Stomach (tissue), 9 donors: Measurements from ENCODE around the gene CEP55. TPM values are rescaled to one million over a fixed set of nuclear protein-coding genes. Genes with fewer than 3 reads are reported as not detected.
"Not testable (repeated sequence)": the region's sequence is repeated elsewhere in the genome, so short reads cannot be mapped to it uniquely, and the experiment has no call there.

Source experiments
- DNase-seq, 2 donors: peaks; one replicate each; pipeline versions ENCODE4 v3.0.0 to v3.0.0-alpha.2; 2013 to 2019
- H3K27ac ChIP-seq, 5 donors: fragments of 200-600 bp in 4 of 5; sonication (generic) in 4 of 5; one replicate each; pipeline ENCODE4 v1.5.1; 2013 to 2019; ENCODE audit warnings: mild to moderate bottlenecking in 1 of 5, moderate library complexity in 1 of 5
- H3K27me3 ChIP-seq, 3 donors: fragments of 200-600 bp; sonication (generic); one replicate each; pipeline ENCODE4 v1.5.1; 2017 to 2019; ENCODE audit warnings: mixed run types in 1 of 3
- H3K36me3 ChIP-seq, 4 donors: fragments of 200-600 bp; sonication (generic); 1 replicate in 3 of 4; 2 replicates in 1 of 4; pipeline ENCODE4 v1.5.1; 2016 to 2019
- H3K4me1 ChIP-seq, 4 donors: fragments of 200-600 bp; sonication (generic); one replicate each; pipeline ENCODE4 v1.5.1; 2016 to 2019
- H3K4me3 ChIP-seq, 4 donors: fragments of 200-600 bp; sonication (generic) in 3 of 4; one replicate each; pipeline ENCODE4 v1.5.1; 2016 to 2019; ENCODE audit warnings: mild to moderate bottlenecking in 1 of 4
- H3K9me3 ChIP-seq, 4 donors: fragments of 200-600 bp; sonication (generic); one replicate each; pipeline ENCODE4 v1.5.1; 2016 to 2019
- CTCF ChIP-seq, 7 experiments: fragments of 450-650 bp in 4 of 7; fragments of 200-600 bp in 3 of 7; sonication (generic) in 3 of 7; IDR thresholded peaks; one replicate each; pipeline ENCODE4 v1.5.1; 2016 to 2019; ENCODE audit warnings: antibody characterized with exemption in 7 of 7, control low read depth in 2 of 7, mild to moderate bottlenecking in 1 of 7
- EP300 ChIP-seq: sonication (generic); formaldehyde crosslinking; IDR thresholded peaks from one replicate; pipeline ENCODE4 v1.6.1; 2017; ENCODE audit warnings: antibody characterized with exemption
- POLR2A ChIP-seq, 4 donors: fragments of 450-650 bp; IDR thresholded peaks; one replicate each; pipeline ENCODE4 v1.6.1; 2016; ENCODE audit warnings: antibody characterized with exemption in 4 of 4, control low read depth in 2 of 4, mild to moderate bottlenecking in 1 of 4, moderate library complexity in 1 of 4
- POLR2AphosphoS5 ChIP-seq, 3 donors: sonication (generic); formaldehyde crosslinking; IDR thresholded peaks; one replicate each; pipeline ENCODE4 v1.6.1; 2016; ENCODE audit warnings: antibody characterized with exemption in 3 of 3
- WGBS, 5 donors: extraction: QIAGEN DNeasy Blood & Tissue Kit in 3 of 5; methylation state at CpG; one replicate each; pipeline versions ENCODE4 v1.1.5 to v1.1.7; 2013 to 2018; 5-methylcytosine and 5-hydroxymethylcytosine counted together
- intact Hi-C: fragments of 100-400 bp; cut with DNase I; formaldehyde crosslinking; loops from one replicate; pipeline ENCODE4 v1.15.1; 2023; ENCODE audit warnings: low total_unique reads
- polyA plus RNA-seq, 3 donors: library from polyadenylated mRNA; stranded (reverse); fragments of 200-250 nt; gene quantifications; one replicate each; pipeline ENCODE4 v1.2.3, GENCODE V29; 2013
- total RNA-seq, 5 donors: library from RNA; depleted of rRNA; stranded (reverse); fragments of >200 nt; gene quantifications; one replicate each; pipeline versions ENCODE4 v1.1.0 to v1.2.3, GENCODE V29; 2014 to 2016
- donor health status: healthy with polysubstance abuse.
- donor health status: Bipolar disorder and iron deficiency.
- donor health status: healthy.

Gene CEP55
- total and polyA plus RNA-seq, 8 donors: 0.58 to 7.2 (median 3.1) TPM; not detected in 1

GRCh38 chr10:93463723-93464476, 32.5 kb upstream of the CEP55 start:
- Histone ChIP-seq H3K4me3 (no peak overlapping the region), H3K27me3 (no peaks in the 10 kb centered on the region), H3K9me3 (no peaks in the 10 kb centered on the region), H3K36me3 (no peaks in the 10 kb centered on the region), H3K4me1 (peaks cover 48 to 84% (median 78%) of the 10 kb centered on the region in 4 donors), H3K27ac (peak overlapping the region; percentile 3 to 94 (median 94))
- intact Hi-C loops: no loop called here
- DNase-seq: peak in 1 of 2 donors; percentile 67
- WGBS, 5 donors: 49 to 57% (median 56%) methylated on average over 6 of the region's 6 CpGs
- TF ChIP-seq POLR2AphosphoS5 (IDR thresholded peaks at IDR 0.05): peak in 1 of 3 donors; percentile 4
- no peak for TF ChIP-seq POLR2A (IDR thresholded peaks at IDR 0.05)

DNA sequence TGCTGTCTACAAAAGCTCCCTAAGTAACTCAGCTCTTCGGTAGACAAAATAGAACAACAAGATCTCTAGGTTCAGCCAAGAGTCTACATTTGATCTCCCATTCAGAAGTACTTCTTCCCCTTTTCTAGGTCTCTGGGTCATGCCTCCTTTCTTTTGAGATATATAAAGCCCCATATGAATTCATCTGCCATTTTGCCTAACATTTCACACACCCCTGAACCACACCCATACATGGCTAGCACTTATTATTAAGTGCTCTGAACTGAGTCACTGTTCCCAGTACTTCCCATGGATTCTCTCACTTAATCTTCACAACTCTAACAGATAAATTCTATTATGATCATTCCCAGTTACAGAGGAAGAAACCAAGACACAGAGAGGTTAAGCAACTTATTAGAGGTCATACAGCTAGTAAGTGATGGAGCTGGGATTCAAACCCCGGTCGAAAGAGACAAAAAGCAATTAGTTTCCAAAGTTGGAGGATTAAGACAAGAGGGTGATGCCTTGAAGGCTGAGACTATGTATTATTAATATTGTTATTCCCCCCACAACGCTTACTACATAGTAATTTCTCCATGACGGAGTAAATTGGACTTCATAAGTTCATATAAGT, 31.5 kb upstream of the CEP55 start:
- whole genome bisulfite sequencing, 5 donors: 76 to 87% (median 79%) methylated on average over 5 of the region's 5 CpGs
- Histone ChIP-seq H3K27ac (peak overlapping the region in 4 of 5 donors; percentile 94), H3K9me3 (no peaks in the 10 kb centered on the region), H3K36me3 (peaks cover 0 to 6% (median 0%) of the 10 kb centered on the region in 4 donors), H3K27me3 (no peaks in the 10 kb centered on the region), H3K4me1 (peaks cover 39 to 84% (median 76%) of the 10 kb centered on the region in 4 donors), H3K4me3 (no peak overlapping the region)
- no peak for DNase-seq
- TF ChIP-seq EP300 (no peak), POLR2AphosphoS5 (IDR thresholded peaks at IDR 0.05) (peak in 1 of 3 donors; percentile 19), CTCF (IDR thresholded peaks at IDR 0.05) (no peak), POLR2A (IDR thresholded peaks at IDR 0.05) (no peak)
- intact Hi-C loops: no loop called here

DNA sequence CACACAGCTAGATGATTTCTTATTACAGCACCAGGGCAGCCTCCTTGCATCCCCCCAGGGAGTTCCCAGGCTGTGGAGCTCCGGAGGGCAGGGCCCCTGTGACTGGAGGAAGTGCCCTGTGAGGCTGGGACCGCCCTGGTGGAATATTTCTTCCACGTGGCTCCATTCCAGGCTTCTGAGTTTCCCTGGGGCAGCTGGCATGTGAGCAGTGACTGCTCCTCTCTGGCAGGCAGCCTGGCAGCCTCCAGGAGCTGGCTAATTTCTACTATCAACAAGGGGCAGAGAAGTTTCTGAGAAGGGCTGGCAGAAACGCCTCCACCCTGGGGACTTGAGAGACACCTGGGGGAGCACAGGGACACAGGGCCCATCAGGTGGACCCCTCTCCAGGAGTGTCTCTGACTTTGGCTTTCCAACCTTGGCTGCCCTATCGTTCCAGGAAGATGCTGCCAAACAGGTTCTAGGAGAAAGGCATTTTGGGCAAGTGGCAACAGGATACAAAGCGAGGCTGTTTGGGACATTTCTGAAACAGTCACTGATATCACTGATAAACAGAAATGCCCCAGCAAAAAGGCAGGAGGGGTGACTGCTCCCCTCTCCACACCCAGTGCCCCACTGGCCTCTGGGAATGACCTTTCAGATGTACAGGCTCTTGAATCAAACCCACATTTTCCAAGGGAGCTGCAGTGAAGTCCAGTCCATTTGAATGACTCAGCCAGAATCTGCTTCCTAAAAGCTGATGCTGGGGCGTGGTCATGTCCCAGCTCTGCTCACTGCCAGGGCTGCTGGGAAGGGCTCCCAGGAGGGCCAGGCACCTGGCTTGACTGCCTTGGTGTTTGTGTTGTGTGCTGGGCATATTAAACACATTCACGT, 30.4 kb upstream of the CEP55 start:
- Histone ChIP-seq H3K4me1 (peaks cover 32 to 89% (median 77%) of the 10 kb centered on the region in 4 donors), H3K9me3 (no peaks in the 10 kb centered on the region), H3K27me3 (no peaks in the 10 kb centered on the region), H3K27ac (peak overlapping the region; percentile 92 to 94 (median 94)), H3K36me3 (peaks cover 0 to 6% (median 0%) of the 10 kb centered on the region in 4 donors), H3K4me3 (no peak overlapping the region)
- peak; percentile 89 to 92 for DNase-seq
- WGBS, 5 donors: 16 to 26% (median 21%) methylated on average over 5 to 8 of the region's 8 CpGs
- TF ChIP-seq POLR2AphosphoS5 (IDR thresholded peaks at IDR 0.05) (peak; percentile 56 to 88 (median 80)), EP300 (no peak), CTCF (IDR thresholded peaks at IDR 0.05) (no peak), POLR2A (IDR thresholded peaks at IDR 0.05) (no peak)
- intact Hi-C loops: no loop called here

- peak overlapping the region in 4 of 5 donors; percentile 67 to 83 (median 80) for H3K27ac ChIP-seq
- intact Hi-C loops: not testable (repeated sequence)
- WGBS, 5 donors: 80 to 93% (median 86%) methylated on average over 1 to 4 of the region's 4 CpGs
Measured at GRCh38 chr10:93467635-93468034, 28.8 kb upstream of the CEP55 start.

More at GRCh38 chr10:93467635-93468034, 28.8 kb upstream of the CEP55 start:
- DNase-seq, H3K9me3 ChIP-seq, H3K4me3 ChIP-seq, H3K36me3 ChIP-seq, H3K27me3 ChIP-seq: not testable (repeated sequence)
- peaks cover 26 to 89% (median 72%) of the 10 kb centered on the region in 4 donors for H3K4me1 ChIP-seq
